Measurements from ENCODE around the gene MIX23. TPM values are rescaled to one million over a fixed set of nuclear protein-coding genes. Genes with fewer than 3 reads are reported as not detected.

MIX23 gene
- polyA plus RNA-seq, 3 donors = 3.9 to 8.2 (median 5.2) TPM

GRCh38 chr3:122322095-122323075 is 60.6 kb downstream of the MIX23 start:
- intact Hi-C loops (cut with micrococcal nuclease) = no loop called here
- Histone ChIP-seq H3K27ac (ENCODE audit: low read depth in 1 of 2, low read length in 2 of 2) (peak overlapping the region in 1 of 2 donors; percentile 32), H2AFZ (ENCODE audit: insufficient read depth, low read depth, low read length, poor library complexity, severe bottlenecking) (peak overlapping the region; percentile 46), H4K20me1 (ENCODE audit: insufficient read depth, low read length) (peaks cover 8% of the 10 kb centered on the region), H3K27me3 (ENCODE audit: control insufficient read depth in 2 of 2, insufficient read depth in 2 of 2, low read length in 2 of 2) (no peaks in the 10 kb centered on the region), H3K4me2 (replicated peaks; ENCODE audit: extremely low read depth, low read length, poor library complexity, severe bottlenecking) (no peak overlapping the region), H3K9ac (ENCODE audit: insufficient read depth, low read length, poor library complexity, severe bottlenecking) (no peak overlapping the region), H3K9me3 (replicated peaks in 1 of 2; ENCODE audit: control insufficient read depth in 1 of 2, insufficient read depth in 1 of 2, low read length in 2 of 2) (no peaks in the 10 kb centered on the region), H3K4me1 (ENCODE audit: control insufficient read depth in 1 of 2, insufficient read depth in 2 of 2, low read length in 2 of 2) (peaks cover 22 to 31% of the 10 kb centered on the region in 2 donors), H3K79me2 (ENCODE audit: insufficient read depth, low read length) (peaks cover 26% of the 10 kb centered on the region), H3K36me3 (replicated peaks in 1 of 2; ENCODE audit: control insufficient read depth in 1 of 2, insufficient read depth in 2 of 2, low read length in 2 of 2) (no peaks in the 10 kb centered on the region), H3K4me3 (replicated peaks in 1 of 3; ENCODE audit: low read depth in 2 of 3, low read length in 3 of 3) (no peak overlapping the region)
- peaks cover 0 to 4% (median 0%) of the 10 kb centered on the region in 7 donors for H3K9me3 Mint-ChIP-seq
- 50% methylated on average over 2 of the region's 5 CpGs for WGBS (ENCODE audit: insufficient coverage)
- H3K27ac Mint-ChIP-seq = peak overlapping the region in 5 of 7 donors; percentile 2 to 80 (median 45)
- H3K4me1 Mint-ChIP-seq = peaks cover 45% of the 10 kb centered on the region
- H3K36me3 Mint-ChIP-seq = peaks cover 0 to 2% of the 10 kb centered on the region in 2 donors
- DNase-seq = peak in 1 of 3 donors; percentile 26
- H3K4me3 Mint-ChIP-seq = no peak overlapping the region
- peaks cover 0 to 2% (median 0%) of the 10 kb centered on the region in 3 donors for H3K27me3 Mint-ChIP-seq (ENCODE audit: low read depth in 3 of 3)
- no peak for TF ChIP-seq CTCF (IDR thresholded peaks at IDR 0.05)

GRCh38 chr3:122318620-122319019 is 64.4 kb downstream of the MIX23 start:
- Histone ChIP-seq H3K79me2 (ENCODE audit: insufficient read depth, low read length) (no peaks in the 10 kb centered on the region), H3K36me3 (replicated peaks in 1 of 2; ENCODE audit: control insufficient read depth in 1 of 2, insufficient read depth in 2 of 2, low read length in 2 of 2) (no peaks in the 10 kb centered on the region), H3K9me3 (replicated peaks in 1 of 2; ENCODE audit: control insufficient read depth in 1 of 2, insufficient read depth in 1 of 2, low read length in 2 of 2) (no peaks in the 10 kb centered on the region), H3K27me3 (ENCODE audit: control insufficient read depth in 2 of 2, insufficient read depth in 2 of 2, low read length in 2 of 2) (no peaks in the 10 kb centered on the region), H3K4me3 (replicated peaks in 1 of 3; ENCODE audit: low read depth in 2 of 3, low read length in 3 of 3) (no peak overlapping the region), H4K20me1 (ENCODE audit: insufficient read depth, low read length) (no peaks in the 10 kb centered on the region), H3K4me2 (replicated peaks; ENCODE audit: extremely low read depth, low read length, poor library complexity, severe bottlenecking) (no peak overlapping the region), H3K9ac (ENCODE audit: insufficient read depth, low read length, poor library complexity, severe bottlenecking) (no peak overlapping the region), H2AFZ (ENCODE audit: insufficient read depth, low read depth, low read length, poor library complexity, severe bottlenecking) (no peak overlapping the region), H3K27ac (ENCODE audit: low read depth in 1 of 2, low read length in 2 of 2) (no peak overlapping the region), H3K4me1 (ENCODE audit: control insufficient read depth in 1 of 2, insufficient read depth in 2 of 2, low read length in 2 of 2) (peaks cover 16 to 21% of the 10 kb centered on the region in 2 donors)
- Mint-ChIP-seq H3K36me3 (peaks cover 0 to 2% of the 10 kb centered on the region in 2 donors), H3K4me3 (no peak overlapping the region), H3K4me1 (peaks cover 37% of the 10 kb centered on the region), H3K27me3 (ENCODE audit: low read depth in 3 of 3) (peaks cover 0 to 2% (median 0%) of the 10 kb centered on the region in 3 donors), H3K27ac (no peak overlapping the region), H3K9me3 (peaks cover 0 to 4% (median 0%) of the 10 kb centered on the region in 7 donors)
- intact Hi-C loops (cut with micrococcal nuclease) = no loop called here
- no CpG with 5 or more reads among the region's 2 CpGs for WGBS (ENCODE audit: insufficient coverage)
- no peak for TF ChIP-seq CTCF (IDR thresholded peaks at IDR 0.05)
- no peak for DNase-seq

Measured in CD14-positive monocyte (primary cell).